Measurements from ENCODE around the gene WDR38.

Gene WDR38

DNA sequence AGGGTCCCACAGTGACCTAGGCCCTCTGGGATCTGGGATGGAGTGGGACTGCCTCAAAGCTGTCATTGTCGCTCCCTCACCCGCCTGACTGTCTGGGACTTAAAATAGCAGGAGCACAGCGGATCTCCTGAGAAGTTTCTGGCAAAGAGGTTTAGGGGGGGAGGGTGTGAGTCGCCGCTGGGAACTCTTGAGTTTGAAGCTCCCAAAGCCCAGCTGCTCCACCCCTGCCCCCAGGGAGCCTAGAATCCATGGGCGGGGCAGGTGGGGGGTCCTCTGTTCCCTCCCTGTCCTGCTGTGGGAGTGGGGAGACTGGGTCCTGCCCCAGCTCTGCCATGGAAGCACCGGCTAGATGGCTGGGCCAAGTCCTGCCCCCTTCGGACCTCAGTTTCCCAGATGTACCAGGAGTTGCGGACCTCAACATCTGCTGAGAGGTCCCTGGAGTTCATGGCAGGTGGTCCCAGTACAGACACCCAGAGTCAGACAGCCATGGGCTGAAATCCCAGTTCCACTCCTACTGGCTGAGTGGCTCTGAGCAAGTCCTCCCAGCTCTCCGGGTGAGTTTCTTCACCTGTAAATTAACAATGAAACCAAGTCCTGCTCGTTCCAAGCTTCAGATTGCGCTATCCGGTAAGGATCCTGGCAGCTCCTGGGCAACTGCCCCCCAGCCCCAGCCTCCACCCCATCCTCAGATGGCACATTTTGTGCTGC is 985 bp upstream of the WDR38 start:
- no peak for DNase-seq (ENCODE audit: low spot score)
- in situ Hi-C loops (cut with MboI; ENCODE audit: low pct_unique_long_range_greater_than_20kb, low sequenced_read_pairs, unreplicated experiment) = loop anchor here (5.0 kb wide), 1 partner anchor 80 kb away; the partner anchor contains the start of gene NR6A1
- TF ChIP-seq, protein P1, sequence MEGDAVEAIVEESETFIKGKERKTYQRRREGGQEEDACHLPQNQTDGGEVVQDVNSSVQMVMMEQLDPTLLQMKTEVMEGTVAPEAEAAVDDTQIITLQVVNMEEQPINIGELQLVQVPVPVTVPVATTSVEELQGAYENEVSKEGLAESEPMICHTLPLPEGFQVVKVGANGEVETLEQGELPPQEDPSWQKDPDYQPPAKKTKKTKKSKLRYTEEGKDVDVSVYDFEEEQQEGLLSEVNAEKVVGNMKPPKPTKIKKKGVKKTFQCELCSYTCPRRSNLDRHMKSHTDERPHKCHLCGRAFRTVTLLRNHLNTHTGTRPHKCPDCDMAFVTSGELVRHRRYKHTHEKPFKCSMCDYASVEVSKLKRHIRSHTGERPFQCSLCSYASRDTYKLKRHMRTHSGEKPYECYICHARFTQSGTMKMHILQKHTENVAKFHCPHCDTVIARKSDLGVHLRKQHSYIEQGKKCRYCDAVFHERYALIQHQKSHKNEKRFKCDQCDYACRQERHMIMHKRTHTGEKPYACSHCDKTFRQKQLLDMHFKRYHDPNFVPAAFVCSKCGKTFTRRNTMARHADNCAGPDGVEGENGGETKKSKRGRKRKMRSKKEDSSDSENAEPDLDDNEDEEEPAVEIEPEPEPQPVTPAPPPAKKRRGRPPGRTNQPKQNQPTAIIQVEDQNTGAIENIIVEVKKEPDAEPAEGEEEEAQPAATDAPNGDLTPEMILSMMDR (IDR thresholded peaks at IDR 0.05; ENCODE audit: extremely low read depth, insufficient read depth, missing control alignments) = no peak

DNA sequence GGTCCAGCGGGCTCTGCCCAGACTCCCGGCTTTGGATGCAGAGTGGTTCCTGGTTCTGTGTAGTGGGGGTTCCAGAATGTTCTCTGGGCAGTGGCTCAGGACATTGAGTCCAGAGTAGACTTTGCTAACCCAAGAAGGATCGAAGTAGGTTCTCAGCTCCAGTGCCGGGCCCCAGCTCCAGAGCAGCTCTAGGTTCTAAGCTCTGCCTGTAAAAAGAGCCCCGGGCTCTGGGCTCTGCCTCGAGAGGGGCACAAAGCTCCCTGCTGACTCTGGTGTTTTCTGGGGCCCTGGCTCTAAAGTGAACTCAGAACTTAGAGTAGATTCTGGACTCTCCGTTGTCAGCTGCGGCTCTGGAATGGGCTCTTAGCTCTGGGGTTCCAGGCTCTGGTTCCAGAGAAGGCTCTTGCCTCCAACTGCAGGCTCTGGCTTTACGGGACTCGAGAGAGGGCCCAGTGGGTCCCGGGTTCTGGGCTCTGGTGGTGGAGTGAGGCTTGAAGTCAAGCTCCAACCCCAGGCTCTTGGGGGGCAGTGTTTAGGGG is 414 bp downstream of the WDR38 start:
- DNase-seq (ENCODE audit: low spot score) = no peak
- TF ChIP-seq, protein P1 (IDR thresholded peaks at IDR 0.05; ENCODE audit: extremely low read depth, insufficient read depth, missing control alignments) = no peak
- in situ Hi-C loops (cut with MboI; ENCODE audit: low pct_unique_long_range_greater_than_20kb, low sequenced_read_pairs, unreplicated experiment) = loop anchor here (5.0 kb wide), 1 partner anchor 81 kb away; the partner anchor contains the start of gene NR6A1

DNA sequence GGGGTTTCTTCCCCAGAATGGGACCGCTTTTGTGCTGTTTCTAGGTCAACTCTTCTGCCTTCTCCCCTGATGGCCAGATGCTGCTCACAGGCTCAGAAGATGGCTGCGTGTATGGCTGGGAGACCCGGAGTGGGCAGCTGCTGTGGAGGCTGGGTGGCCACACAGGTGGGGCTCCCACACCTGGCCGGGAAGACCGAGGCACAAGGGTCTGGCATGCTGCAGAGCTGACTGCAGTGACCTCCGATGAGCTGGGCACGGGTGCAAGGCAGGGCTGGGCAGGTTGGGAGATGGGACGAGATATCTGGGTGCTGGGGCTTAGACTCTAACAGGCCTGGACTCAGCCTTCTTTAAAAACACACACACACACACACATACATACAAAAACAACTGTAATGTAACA is 901 bp downstream of the WDR38 start:
- in situ Hi-C loops (cut with MboI; ENCODE audit: low pct_unique_long_range_greater_than_20kb, low sequenced_read_pairs, unreplicated experiment) = loop anchor here (5.0 kb wide), 1 partner anchor 82 kb away; the partner anchor contains the start of gene NR6A1
- DNase-seq (ENCODE audit: low spot score) = no peak

DNA sequence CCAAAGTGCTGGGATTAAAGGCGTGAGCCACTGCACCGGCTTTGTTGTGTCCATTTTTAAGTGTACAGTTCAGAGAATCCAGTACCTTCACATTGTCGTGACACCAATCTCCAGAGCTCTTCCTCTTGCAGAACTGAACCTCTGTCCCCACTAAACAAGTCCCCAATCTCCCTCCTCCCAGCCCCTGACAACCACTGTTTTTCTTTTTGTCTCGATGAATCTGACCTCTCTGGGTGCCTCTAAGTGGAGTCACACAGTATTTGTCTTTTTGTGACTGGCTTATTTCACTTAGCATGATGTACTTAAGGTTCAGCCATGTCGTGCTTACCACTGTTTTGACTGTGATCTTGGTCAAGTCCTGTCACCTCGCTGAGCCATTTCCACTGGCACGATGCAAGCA is 1.6 kb downstream of the WDR38 start:
- TF ChIP-seq, protein P1 (IDR thresholded peaks at IDR 0.05; ENCODE audit: extremely low read depth, insufficient read depth, missing control alignments) = no peak
- in situ Hi-C loops (cut with MboI; ENCODE audit: low pct_unique_long_range_greater_than_20kb, low sequenced_read_pairs, unreplicated experiment) = loop anchor here (5.0 kb wide), 1 partner anchor 83 kb away; the partner anchor contains the start of gene NR6A1
- no peak for DNase-seq (ENCODE audit: low spot score)

More for the DNA sequence above, 901 bp downstream of the WDR38 start:
- TF ChIP-seq, protein P1 (IDR thresholded peaks at IDR 0.05; ENCODE audit: extremely low read depth, insufficient read depth, missing control alignments) = no peak

DNA sequence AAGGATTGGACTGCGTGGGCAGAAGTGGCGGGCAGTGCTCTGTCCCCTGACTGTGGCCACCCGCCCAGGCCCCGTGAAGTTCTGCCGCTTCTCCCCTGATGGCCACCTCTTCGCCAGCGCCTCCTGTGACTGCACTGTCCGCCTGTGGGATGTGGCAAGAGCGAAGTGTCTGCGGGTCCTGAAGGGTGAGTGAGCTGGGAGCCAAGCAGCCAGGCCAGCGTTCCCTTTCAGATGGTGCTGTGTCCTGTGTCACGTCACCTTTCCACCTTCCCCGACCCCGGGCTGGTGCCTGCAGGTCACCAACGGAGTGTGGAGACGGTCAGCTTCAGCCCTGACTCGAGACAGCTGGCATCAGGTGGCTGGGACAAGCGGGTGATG is 2.3 kb downstream of the WDR38 start:
- no peak for DNase-seq (ENCODE audit: low spot score)
- TF ChIP-seq, protein P1 (IDR thresholded peaks at IDR 0.05; ENCODE audit: extremely low read depth, insufficient read depth, missing control alignments) = no peak
- in situ Hi-C loops (cut with MboI; ENCODE audit: low pct_unique_long_range_greater_than_20kb, low sequenced_read_pairs, unreplicated experiment) = no loop called here

DNA sequence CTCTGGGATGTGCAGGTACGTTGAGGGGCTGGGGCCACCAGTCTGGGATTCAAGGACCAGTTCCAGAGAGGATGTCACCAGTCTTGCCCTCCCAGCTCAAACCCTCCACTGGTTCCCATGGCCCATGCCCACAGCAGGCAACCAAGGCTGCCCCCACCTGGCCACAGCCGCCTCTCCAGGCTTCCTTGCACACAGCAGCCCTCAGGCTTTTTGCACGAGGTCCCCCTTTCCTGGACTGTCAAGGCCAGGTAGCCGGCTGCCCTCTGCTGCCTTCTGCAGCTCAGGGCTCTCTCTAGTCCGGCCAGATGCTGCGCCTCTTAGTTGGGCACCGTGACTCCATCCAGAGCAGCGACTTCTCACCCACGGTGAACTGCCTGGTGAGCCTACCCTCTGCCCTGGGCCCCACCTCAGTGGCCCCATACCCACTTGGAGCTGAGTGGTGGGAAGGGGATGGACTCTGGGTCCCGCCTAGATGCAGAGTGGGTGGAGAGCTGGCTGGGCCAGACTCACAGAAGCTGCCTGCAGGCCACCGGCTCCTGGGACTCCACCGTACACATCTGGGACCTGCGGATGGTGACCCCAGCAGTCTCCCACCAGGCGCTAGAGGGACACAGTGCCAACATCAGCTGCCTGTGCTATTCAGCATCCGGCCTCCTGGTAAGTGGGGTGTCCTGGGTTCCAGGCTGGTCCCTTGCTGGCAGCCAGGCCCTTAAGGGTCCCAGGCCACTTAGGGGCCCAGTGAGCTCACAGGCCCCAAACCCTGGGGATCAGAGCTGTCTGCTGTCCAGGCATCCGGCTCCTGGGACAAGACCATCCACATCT is 2.9 kb downstream of the WDR38 start:
- in situ Hi-C loops (cut with MboI; ENCODE audit: low pct_unique_long_range_greater_than_20kb, low sequenced_read_pairs, unreplicated experiment) = no loop called here
- TF ChIP-seq, protein P1 (IDR thresholded peaks at IDR 0.05; ENCODE audit: extremely low read depth, insufficient read depth, missing control alignments) = peak; percentile 47
- DNase-seq (ENCODE audit: low spot score) = no peak
